GM12801 (cell line): Measurements from ENCODE around the gene RPL13.

Experiments used
- CTCF ChIP-seq: IDR thresholded peaks from one replicate; pipeline ENCODE4 v1.5.1; 2011; ENCODE audit warnings: control low read depth; ENCODE audit not compliant: insufficient read length; ENCODE audit errors: extremely low read depth

RPL13 gene

GRCh38 chr16:89599902-89600301 is 39.4 kb downstream of the RPL13 start:
- TF ChIP-seq CTCF = no peak

GRCh38 chr16:89600427-89600826 is 39.9 kb downstream of the RPL13 start:
- no peak for TF ChIP-seq CTCF

- no peak for TF ChIP-seq CTCF
Observed at GRCh38 chr16:89600956-89601355, 40.5 kb downstream of the RPL13 start.

GRCh38 chr16:89601906-89602272 is 41.4 kb downstream of the RPL13 start:
- TF ChIP-seq CTCF = no peak

GRCh38 chr16:89602273-89602951 is 41.9 kb downstream of the RPL13 start:
- TF ChIP-seq CTCF = no peak

GRCh38 chr16:89602952-89603590 is 42.6 kb downstream of the RPL13 start:
- TF ChIP-seq CTCF = no peak

GRCh38 chr16:89604764-89605163 is 44.3 kb downstream of the RPL13 start:
- TF ChIP-seq CTCF = no peak
